ENCODE measurements around the gene PEX10. TPM values are rescaled to one million over a fixed set of nuclear protein-coding genes. Genes with fewer than 3 reads are reported as not detected.

The PEX10 gene
- total RNA-seq, 2 donors from 2014 or later: 7.3 to 8.3 TPM

DNA sequence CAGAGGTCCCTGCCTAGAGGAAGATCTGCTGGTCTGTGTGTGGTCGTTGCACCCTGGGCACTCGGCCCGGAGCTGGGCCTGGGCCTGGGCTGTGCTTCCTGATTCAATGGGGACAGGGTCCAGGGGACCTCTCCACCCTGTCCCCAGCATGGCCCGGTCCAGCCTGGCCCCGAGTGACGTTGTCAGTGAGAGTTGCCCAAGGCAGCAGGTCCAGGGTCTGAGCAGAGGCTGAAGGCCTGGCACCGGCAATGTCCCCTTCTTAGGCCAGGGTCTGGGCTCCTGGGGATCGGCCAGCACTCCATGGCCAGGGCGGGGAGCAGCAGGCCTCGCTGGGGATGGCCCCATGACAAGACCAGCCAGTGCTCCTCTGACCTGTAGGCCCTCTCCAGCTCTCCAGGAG lies 15.6 kb upstream of the PEX10 start:
- no peaks in the 10 kb centered on the region for H3K9me3 ChIP-seq (ENCODE audit: control insufficient read depth, low read length, poor library complexity, severe bottlenecking)
- H3K4me3 Mint-ChIP-seq: no peak overlapping the region
- DNase-seq: no peak
- ATAC-seq: no peak
- peaks cover 2% of the 10 kb centered on the region for H3K4me1 Mint-ChIP-seq
- no peaks in the 10 kb centered on the region for H3K36me3 Mint-ChIP-seq (ENCODE audit: low read depth)
- no peaks in the 10 kb centered on the region for H3K27me3 Mint-ChIP-seq
- H3K27ac Mint-ChIP-seq: no peak overlapping the region

- ATAC-seq: no peak
- Mint-ChIP-seq H3K4me3 (no peak overlapping the region), H3K36me3 (ENCODE audit: low read depth) (no peaks in the 10 kb centered on the region), H3K27me3 (no peaks in the 10 kb centered on the region), H3K4me1 (peaks cover 2% of the 10 kb centered on the region), H3K27ac (no peak overlapping the region)
- DNase-seq: no peak
- no peaks in the 10 kb centered on the region for H3K9me3 ChIP-seq (ENCODE audit: control insufficient read depth, low read length, poor library complexity, severe bottlenecking)
Measured at GRCh38 chr1:2427051-2427450, 14.7 kb upstream of the PEX10 start.

- no peak overlapping the region for H3K4me3 Mint-ChIP-seq
- H3K27me3 Mint-ChIP-seq: no peaks in the 10 kb centered on the region
- DNase-seq: no peak
- H3K27ac Mint-ChIP-seq: no peak overlapping the region
- H3K9me3 ChIP-seq (ENCODE audit: control insufficient read depth, low read length, poor library complexity, severe bottlenecking): no peaks in the 10 kb centered on the region
- no peak for ATAC-seq
- no peaks in the 10 kb centered on the region for H3K36me3 Mint-ChIP-seq (ENCODE audit: low read depth)
- H3K4me1 Mint-ChIP-seq: peaks cover 2% of the 10 kb centered on the region
Measured at GRCh38 chr1:2426540-2426939, 14.2 kb upstream of the PEX10 start.

- no peak for ATAC-seq
- Mint-ChIP-seq H3K27me3 (no peaks in the 10 kb centered on the region), H3K4me1 (peaks cover 2% of the 10 kb centered on the region), H3K4me3 (no peak overlapping the region), H3K36me3 (ENCODE audit: low read depth) (no peaks in the 10 kb centered on the region), H3K27ac (no peak overlapping the region)
- H3K9me3 ChIP-seq (ENCODE audit: control insufficient read depth, low read length, poor library complexity, severe bottlenecking): no peaks in the 10 kb centered on the region
- no peak for DNase-seq
Measured at GRCh38 chr1:2425892-2426291, 13.5 kb upstream of the PEX10 start.

GRCh38 chr1:2422523-2422922 lies 10.2 kb upstream of the PEX10 start:
- no peaks in the 10 kb centered on the region for H3K9me3 ChIP-seq (ENCODE audit: control insufficient read depth, low read length, poor library complexity, severe bottlenecking)
- H3K4me3 Mint-ChIP-seq: no peak overlapping the region
- ATAC-seq (no peak), DNase-seq (no peak)
- H3K27ac Mint-ChIP-seq: no peak overlapping the region
- peaks cover 8% of the 10 kb centered on the region for H3K4me1 Mint-ChIP-seq
- H3K27me3 Mint-ChIP-seq: no peaks in the 10 kb centered on the region
- peaks cover 2% of the 10 kb centered on the region for H3K36me3 Mint-ChIP-seq (ENCODE audit: low read depth)

DNA sequence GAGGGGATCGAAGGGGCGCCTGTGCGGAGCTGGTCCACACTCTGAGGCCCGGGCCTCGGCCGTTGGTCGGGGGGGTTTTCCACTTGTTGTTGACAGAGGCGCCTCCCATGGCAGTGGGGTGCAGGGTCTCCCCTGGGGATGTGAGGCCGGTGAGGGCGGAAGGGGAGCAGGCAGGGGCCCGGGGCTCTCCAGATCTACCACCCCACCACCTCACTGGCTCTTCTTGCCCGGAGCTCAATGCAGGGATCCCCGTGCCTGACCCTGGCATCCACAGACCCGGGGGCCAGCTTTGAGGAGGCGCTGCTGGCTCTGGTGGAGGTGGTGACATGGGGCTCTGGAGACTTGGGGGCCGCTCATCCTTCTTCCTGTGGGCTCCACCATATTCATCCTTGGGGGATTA lies 7.1 kb upstream of the PEX10 start:
- H3K27me3 Mint-ChIP-seq: no peaks in the 10 kb centered on the region
- peaks cover 24% of the 10 kb centered on the region for H3K4me1 Mint-ChIP-seq
- H3K9me3 ChIP-seq (ENCODE audit: control insufficient read depth, low read length, poor library complexity, severe bottlenecking): no peaks in the 10 kb centered on the region
- H3K4me3 Mint-ChIP-seq: no peak overlapping the region
- DNase-seq (no peak), ATAC-seq (no peak)
- peak overlapping the region; percentile 6 for H3K27ac Mint-ChIP-seq
- H3K36me3 Mint-ChIP-seq (ENCODE audit: low read depth): peaks cover 2% of the 10 kb centered on the region

DNA sequence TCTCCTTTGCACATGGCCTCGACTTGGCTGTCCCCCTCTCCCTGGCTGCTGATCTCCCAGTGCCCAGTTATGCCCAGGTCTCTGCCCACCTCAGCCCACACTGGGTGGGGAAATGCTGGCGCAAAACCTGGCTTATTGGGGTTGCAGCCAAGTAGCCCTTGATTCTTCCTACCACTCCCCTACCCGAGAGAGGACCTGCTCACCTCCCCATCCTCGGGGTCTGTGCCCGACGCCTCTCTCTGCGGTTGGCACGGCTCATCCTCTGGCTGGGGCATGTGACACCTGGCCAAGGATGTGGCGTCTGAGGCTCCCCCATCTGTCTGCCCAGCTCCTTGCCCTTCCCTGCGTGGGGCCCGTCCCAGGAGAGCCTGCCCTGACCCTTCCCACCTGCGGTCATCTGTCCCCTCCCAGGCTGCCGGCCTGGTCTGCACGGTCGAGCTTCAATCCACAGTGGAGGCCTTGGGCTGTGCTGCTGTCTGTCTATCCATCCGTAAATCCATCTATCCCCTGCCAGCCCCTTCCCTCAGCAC lies 6.5 kb upstream of the PEX10 start:
- Mint-ChIP-seq H3K4me3 (no peak overlapping the region), H3K27ac (peak overlapping the region; percentile 6), H3K27me3 (no peaks in the 10 kb centered on the region), H3K36me3 (ENCODE audit: low read depth) (peaks cover 2% of the 10 kb centered on the region), H3K4me1 (peaks cover 30% of the 10 kb centered on the region)
- no peaks in the 10 kb centered on the region for H3K9me3 ChIP-seq (ENCODE audit: control insufficient read depth, low read length, poor library complexity, severe bottlenecking)
- DNase-seq (no peak), ATAC-seq (no peak)

GRCh38 chr1:2417833-2418225 lies 5.5 kb upstream of the PEX10 start:
- H3K4me1 Mint-ChIP-seq: peaks cover 30% of the 10 kb centered on the region
- DNase-seq (no peak), ATAC-seq (no peak)
- no peak overlapping the region for H3K4me3 Mint-ChIP-seq
- H3K27me3 Mint-ChIP-seq: no peaks in the 10 kb centered on the region
- peaks cover 2% of the 10 kb centered on the region for H3K36me3 Mint-ChIP-seq (ENCODE audit: low read depth)
- no peaks in the 10 kb centered on the region for H3K9me3 ChIP-seq (ENCODE audit: control insufficient read depth, low read length, poor library complexity, severe bottlenecking)
- H3K27ac Mint-ChIP-seq: no peak overlapping the region

DNA sequence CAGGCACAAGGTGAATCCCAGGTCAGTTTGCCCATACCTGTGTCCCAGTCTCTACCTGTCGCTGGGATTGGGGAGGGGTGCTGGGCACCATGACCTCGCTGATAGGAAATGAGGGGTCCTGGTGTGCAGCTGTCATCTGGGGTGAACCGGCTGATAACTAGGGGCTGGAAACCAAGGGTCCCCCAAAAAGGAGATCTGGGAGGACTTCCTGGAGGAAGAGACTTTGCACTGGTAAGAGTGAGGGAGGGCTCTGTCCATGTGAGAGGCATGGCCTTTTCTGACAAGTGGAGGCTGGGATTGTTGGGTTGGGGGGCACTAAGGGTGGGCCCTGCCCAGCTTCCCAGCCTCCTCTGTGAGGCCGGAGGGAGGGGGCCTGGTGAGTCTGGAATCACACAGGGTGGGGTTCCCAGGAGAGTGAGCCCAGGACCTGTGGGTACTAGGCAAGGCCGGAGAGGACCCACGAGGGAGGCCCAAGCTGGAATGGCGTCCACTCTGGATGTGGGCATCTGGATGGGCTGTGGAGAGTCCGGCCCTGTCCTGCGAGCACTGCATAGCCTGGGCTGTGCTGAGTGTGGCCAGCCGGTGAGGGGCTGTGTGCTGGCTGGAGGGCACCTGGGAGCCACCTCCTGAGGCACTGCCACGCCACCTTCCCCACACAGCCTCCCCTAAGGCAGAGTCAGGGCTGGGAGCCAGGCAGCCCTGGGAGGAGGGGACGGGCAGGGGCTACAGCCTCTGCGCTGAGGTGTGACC lies 4.9 kb upstream of the PEX10 start:
- peaks cover 30% of the 10 kb centered on the region for H3K4me1 Mint-ChIP-seq
- DNase-seq: no peak
- ATAC-seq: no peak
- H3K9me3 ChIP-seq (ENCODE audit: control insufficient read depth, low read length, poor library complexity, severe bottlenecking): no peaks in the 10 kb centered on the region
- H3K27ac Mint-ChIP-seq: peak overlapping the region; percentile 94
- no peaks in the 10 kb centered on the region for H3K27me3 Mint-ChIP-seq
- H3K4me3 Mint-ChIP-seq: peak overlapping the region; percentile 93
- peaks cover 2% of the 10 kb centered on the region for H3K36me3 Mint-ChIP-seq (ENCODE audit: low read depth)

DNA sequence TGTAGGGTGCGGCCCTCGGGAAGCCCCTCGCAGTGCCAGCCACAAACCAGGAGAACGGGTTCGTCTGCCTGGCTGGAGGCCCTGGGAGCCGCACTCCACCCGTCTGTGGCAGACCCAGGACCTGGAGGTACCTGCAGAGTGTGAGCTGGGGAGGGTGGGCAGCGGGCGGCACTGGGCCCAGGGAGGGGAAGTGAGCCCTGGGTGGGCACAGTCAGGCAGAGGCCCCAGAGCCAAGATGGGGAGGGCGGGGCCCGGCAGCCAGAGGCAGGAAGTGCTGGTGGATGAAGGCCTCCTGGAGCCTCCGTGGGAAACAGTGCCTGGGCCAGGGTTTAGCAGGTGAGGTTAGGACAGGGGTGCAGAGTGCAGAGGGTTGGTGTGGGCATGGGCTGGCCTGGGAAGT lies 4.0 kb upstream of the PEX10 start:
- Mint-ChIP-seq H3K36me3 (ENCODE audit: low read depth) (peaks cover 2% of the 10 kb centered on the region), H3K4me1 (peaks cover 32% of the 10 kb centered on the region)
- no peak for ATAC-seq

DNA sequence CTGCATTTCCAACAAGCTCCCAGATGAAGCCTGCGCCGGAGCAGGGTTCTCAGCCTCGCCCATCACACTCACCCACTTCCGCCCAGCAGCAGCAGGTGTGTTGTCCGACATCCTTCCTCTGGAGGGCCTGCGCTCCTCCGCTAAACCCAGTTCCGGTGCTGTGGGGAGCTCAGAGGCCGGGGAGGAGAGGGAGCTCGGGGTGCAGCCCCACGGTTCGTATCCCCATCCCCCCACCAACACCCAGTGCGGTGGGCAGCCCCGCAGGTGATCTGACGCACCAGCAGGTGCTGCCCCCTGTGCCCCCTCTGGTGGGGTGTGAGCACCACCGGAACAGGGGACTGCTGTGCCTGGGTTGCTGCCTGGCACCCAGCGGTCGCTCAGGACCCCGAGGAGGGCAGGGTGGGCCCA lies 3.4 kb upstream of the PEX10 start:
- Mint-ChIP-seq H3K27ac (peak overlapping the region; percentile 94), H3K4me3 (peak overlapping the region; percentile 93), H3K36me3 (ENCODE audit: low read depth) (peaks cover 2% of the 10 kb centered on the region), H3K27me3 (no peaks in the 10 kb centered on the region), H3K4me1 (peaks cover 32% of the 10 kb centered on the region)
- no peak for ATAC-seq
- H3K9me3 ChIP-seq (ENCODE audit: control insufficient read depth, low read length, poor library complexity, severe bottlenecking): no peaks in the 10 kb centered on the region
- DNase-seq: no peak

More for the DNA sequence above, 4.0 kb upstream of the PEX10 start:
- Mint-ChIP-seq H3K4me3 (peak overlapping the region; percentile 93), H3K27ac (peak overlapping the region; percentile 94), H3K27me3 (no peaks in the 10 kb centered on the region)
- no peaks in the 10 kb centered on the region for H3K9me3 ChIP-seq (ENCODE audit: control insufficient read depth, low read length, poor library complexity, severe bottlenecking)
- DNase-seq: peak in 1 of 3 donors; percentile 31

DNA sequence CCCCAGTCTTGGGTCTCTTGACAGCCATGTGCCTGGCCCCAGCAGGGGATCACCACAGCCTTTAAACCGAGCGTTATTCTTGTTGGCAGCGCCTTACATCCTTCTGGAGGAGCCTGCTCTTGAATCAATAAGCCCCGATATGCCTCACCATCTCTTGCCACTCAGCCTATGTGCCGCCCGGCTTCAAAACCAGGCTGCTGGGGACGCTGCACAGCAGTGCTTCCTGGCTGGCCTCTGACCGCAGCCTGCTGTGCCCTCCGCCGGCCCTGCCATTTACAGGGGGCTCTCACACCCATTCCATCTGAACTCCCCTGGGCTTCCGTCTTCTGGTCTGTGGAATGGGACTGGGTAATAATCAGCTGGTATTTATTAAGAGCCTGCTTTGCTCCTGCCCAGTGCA lies 3.0 kb upstream of the PEX10 start:
- H3K27me3 Mint-ChIP-seq: no peaks in the 10 kb centered on the region
- H3K4me3 Mint-ChIP-seq: peak overlapping the region; percentile 93
- peak overlapping the region; percentile 94 for H3K27ac Mint-ChIP-seq
- DNase-seq (no peak), ATAC-seq (no peak)
- H3K4me1 Mint-ChIP-seq: peaks cover 33% of the 10 kb centered on the region
- H3K9me3 ChIP-seq (ENCODE audit: control insufficient read depth, low read length, poor library complexity, severe bottlenecking): no peaks in the 10 kb centered on the region
- H3K36me3 Mint-ChIP-seq (ENCODE audit: low read depth): peaks cover 2% of the 10 kb centered on the region

DNA sequence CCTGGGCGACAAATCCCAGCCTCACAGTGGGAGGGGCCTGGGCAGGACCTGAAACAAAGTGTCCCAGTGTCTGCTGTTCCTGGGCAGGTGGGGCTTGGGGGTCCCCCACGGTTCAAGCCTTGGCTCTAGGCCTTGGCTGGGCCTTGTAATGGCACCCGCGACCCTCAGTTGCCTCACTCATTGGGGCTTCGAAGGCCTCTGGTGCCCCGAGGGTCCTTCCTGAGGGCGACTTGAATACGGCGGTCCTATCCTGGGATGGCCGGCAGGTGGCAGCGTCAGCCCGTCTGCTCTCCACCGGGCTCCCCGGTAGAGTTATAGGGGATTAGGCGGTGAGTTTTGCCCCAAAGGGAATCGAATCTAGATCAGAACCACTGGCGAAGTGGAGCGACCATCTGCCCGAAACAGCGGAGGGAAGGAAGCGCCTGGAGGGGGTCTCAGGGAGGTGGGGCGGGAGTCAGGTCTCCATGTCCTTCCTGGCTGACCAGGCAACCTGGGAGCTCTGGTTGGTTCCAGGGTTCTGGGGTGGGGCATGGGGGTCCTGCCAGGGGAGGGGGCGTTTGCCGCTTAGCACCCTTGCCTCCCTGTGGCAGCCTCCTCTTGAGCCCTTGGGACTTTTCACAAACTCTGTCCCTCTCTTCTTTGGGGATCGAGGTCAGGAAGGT lies 2.1 kb upstream of the PEX10 start:
- Mint-ChIP-seq H3K27me3 (no peaks in the 10 kb centered on the region), H3K36me3 (ENCODE audit: low read depth) (peaks cover 2% of the 10 kb centered on the region), H3K4me3 (peak overlapping the region; percentile 93), H3K4me1 (peaks cover 33% of the 10 kb centered on the region), H3K27ac (peak overlapping the region; percentile 94)
- DNase-seq (peak; percentile 65 to 67 (median 67)), ATAC-seq (peak; percentile 32)
- no peaks in the 10 kb centered on the region for H3K9me3 ChIP-seq (ENCODE audit: control insufficient read depth, low read length, poor library complexity, severe bottlenecking)
